GM23338 (cell line): ENCODE results near the gene NUP107. TPM values are rescaled to one million over a fixed set of nuclear protein-coding genes. Genes with fewer than 3 reads are reported as not detected.

ENCODE experiments used
- ATAC-seq: fragments of 200-7000 bp; cut with Tn5 transposase; 3 replicates; pipeline ENCODE4 v1.9.1; 2020
- DNase-seq: peaks from one replicate; pipeline ENCODE4 v3.0.0-alpha.2; 2015; ENCODE audit warnings: low spot score
- H2AFZ ChIP-seq: fragments of 200-600 bp; sonication (generic); 2 replicates; pipeline ENCODE4 v1.8.0; 2016; ENCODE audit warnings: antibody characterized with exemption, mild to moderate bottlenecking, moderate library complexity
- H3F3A ChIP-seq: fragments of 200-600 bp; sonication (generic); replicated peaks from 2 replicates; pipeline ENCODE4 v1.8.0; 2017; ENCODE audit warnings: antibody characterized with exemption, mixed run types, low read depth
- H3K27ac ChIP-seq: fragments of 200-600 bp; sonication (generic); 2 replicates; pipeline ENCODE4 v1.6.1; 2016; ENCODE audit warnings: low read depth
- H3K27me3 ChIP-seq: fragments of 200-600 bp; sonication (generic); 2 replicates; pipeline ENCODE4 v1.8.0; 2016; ENCODE audit warnings: mild to moderate bottlenecking, mixed run types, moderate library complexity; ENCODE audit not compliant: insufficient read depth
- H3K36me3 ChIP-seq: fragments of 200-600 bp; sonication (generic); 2 replicates; pipeline ENCODE4 v1.8.0; 2016; ENCODE audit warnings: mild to moderate bottlenecking; ENCODE audit not compliant: insufficient read depth
- H3K4me1 ChIP-seq: fragments of 200-600 bp; sonication (generic); 2 replicates; pipeline ENCODE4 v1.8.0; 2016; ENCODE audit warnings: mild to moderate bottlenecking, moderate library complexity; ENCODE audit not compliant: insufficient read depth
- H3K4me2 ChIP-seq: fragments of 200-600 bp; sonication (generic); 2 replicates; pipeline ENCODE4 v1.7.1; 2017; ENCODE audit warnings: mixed run types
- H3K4me3 ChIP-seq: fragments of 200-600 bp; sonication (generic); 2 replicates; pipeline ENCODE4 v1.6.1; 2016; ENCODE audit warnings: mixed run types
- H3K79me2 ChIP-seq: fragments of 200-600 bp; sonication (generic); replicated peaks from 2 replicates; pipeline ENCODE4 v1.8.0; 2017; ENCODE audit warnings: mild to moderate bottlenecking; ENCODE audit not compliant: insufficient read depth
- H3K9me2 ChIP-seq: fragments of 200-600 bp; sonication (generic); 2 replicates; pipeline ENCODE4 v1.8.0; 2017; ENCODE audit not compliant: insufficient read depth
- H4K20me1 ChIP-seq: fragments of 200-600 bp; sonication (generic); replicated peaks from 2 replicates; pipeline ENCODE4 v1.8.0; 2017; ENCODE audit warnings: mild to moderate bottlenecking; ENCODE audit not compliant: insufficient read depth
- H3K27ac Mint-ChIP-seq: 2 replicates; pipeline ENCODE4 v1.8.0; 2020; ENCODE audit warnings: inconsistent platforms, mild to moderate bottlenecking, moderate library complexity, mixed read lengths
- H3K27me3 Mint-ChIP-seq: 3 replicates; pipeline ENCODE4 v1.8.0; 2022; ENCODE audit warnings: low read depth, mild to moderate bottlenecking, moderate library complexity, mixed read lengths, inconsistent platforms; ENCODE audit not compliant: insufficient read depth, poor library complexity
- H3K36me3 Mint-ChIP-seq: 3 replicates; pipeline ENCODE4 v1.8.0; 2021; ENCODE audit warnings: low read depth, mild to moderate bottlenecking, inconsistent platforms, moderate library complexity, mixed read lengths
- H3K4me1 Mint-ChIP-seq: 3 replicates; pipeline ENCODE4 v1.8.0; 2020; ENCODE audit warnings: mild to moderate bottlenecking, inconsistent platforms, mixed read lengths
- H3K4me3 Mint-ChIP-seq: 3 replicates; pipeline ENCODE4 v1.8.0; 2021; ENCODE audit warnings: moderate library complexity, mild to moderate bottlenecking, inconsistent platforms, mixed read lengths
- H3K9me3 Mint-ChIP-seq: 3 replicates; pipeline ENCODE4 v1.8.0; 2020; ENCODE audit warnings: moderate library complexity, mild to moderate bottlenecking, inconsistent platforms, mixed read lengths
- CREB1 ChIP-seq: fragments of 250-450 bp; sonication (Bioruptor Pico); IDR thresholded peaks from 2 replicates; pipeline ENCODE4 v1.5.0; 2020; ENCODE audit warnings: low read depth, mild to moderate bottlenecking, moderate library complexity
- EZH2 ChIP-seq: fragments of 200-600 bp; sonication (generic); IDR thresholded peaks from one replicate; pipeline ENCODE4 v1.8.0; 2017; ENCODE audit warnings: antibody characterized with exemption, mild to moderate bottlenecking, low read depth; ENCODE audit not compliant: unreplicated experiment
- EZH2phosphoT487 ChIP-seq: fragments of 200-600 bp; sonication (generic); IDR thresholded peaks from one replicate; pipeline ENCODE4 v1.8.1; 2018; ENCODE audit warnings: antibody characterized with exemption; ENCODE audit not compliant: unreplicated experiment
- JUNB ChIP-seq: IDR thresholded peaks from one replicate; pipeline ENCODE4 v1.6.1; 2016; ENCODE audit warnings: antibody characterized with exemption; ENCODE audit not compliant: unreplicated experiment
- NANOG ChIP-seq: IDR thresholded peaks from 2 replicates; pipeline ENCODE4 v1.6.1; 2016; ENCODE audit warnings: antibody characterized with exemption, borderline replicate concordance
- POLR2AphosphoS5 ChIP-seq: IDR thresholded peaks from 2 replicates; pipeline ENCODE4 v1.6.1; 2016; ENCODE audit warnings: antibody characterized with exemption, low read depth
- STAT1 ChIP-seq: IDR thresholded peaks from one replicate; pipeline ENCODE4 v1.6.1; 2016; ENCODE audit warnings: antibody characterized with exemption; ENCODE audit not compliant: unreplicated experiment
- ZNF114 ChIP-seq: fragments of 250-450 bp; sonication (Bioruptor Pico); IDR thresholded peaks from 2 replicates; pipeline ENCODE4 v1.5.0; 2020; ENCODE audit warnings: mild to moderate bottlenecking, moderate library complexity
- ZNF331 ChIP-seq: fragments of 250-450 bp; sonication (Bioruptor Pico); IDR thresholded peaks from 2 replicates; pipeline ENCODE4 v1.5.0; 2020; ENCODE audit warnings: low read depth, mild to moderate bottlenecking, moderate library complexity
- polyA plus RNA-seq: library from polyadenylated mRNA; unstranded; fragments of >200 nt; fragmentation: Nextera tagmentation; extraction: Ambion mirVana; gene quantifications from 2 replicates; pipeline ENCODE4 v1.2.1, GENCODE V29; 2016
- total RNA-seq: library from RNA; depleted of rRNA; stranded (reverse); fragments of >200 nt; shearing (Covaris generic); gene quantifications from 2 replicates; pipeline ENCODE4 v1.2.3, GENCODE V29; 2014
- TF ChIP-seq, protein P1 (sequence below): IDR thresholded peaks from 2 replicates; pipeline ENCODE4 v1.6.1; 2016; ENCODE audit warnings: antibody characterized with exemption
- TF ChIP-seq, protein P2 (sequence below), 2 experiments: fragments of 200-600 bp in 1 of 2; sonication (generic) in 1 of 2; conservative IDR thresholded peaks; 2 replicates each; pipeline versions ENCODE4 v1.5.1 to v1.6.1; 2016 to 2017; ENCODE audit warnings: antibody characterized with exemption in 2 of 2, low read depth in 2 of 2, mild to moderate bottlenecking in 2 of 2, moderate library complexity in 1 of 2
- TF ChIP-seq, protein P3 (sequence below): fragments of 250-450 bp; sonication (Bioruptor Pico); IDR thresholded peaks from 2 replicates; pipeline ENCODE4 v1.5.0; 2020; ENCODE audit warnings: mild to moderate bottlenecking, moderate library complexity
- TF ChIP-seq, protein P4 (sequence below): IDR thresholded peaks from one replicate; pipeline ENCODE4 v1.6.1; 2018; ENCODE audit warnings: antibody characterized with exemption; ENCODE audit not compliant: unreplicated experiment

NUP107 gene
- total and polyA plus RNA-seq, 2 experiments from 2014 or later, result 123 to 152 TPM

DNA sequence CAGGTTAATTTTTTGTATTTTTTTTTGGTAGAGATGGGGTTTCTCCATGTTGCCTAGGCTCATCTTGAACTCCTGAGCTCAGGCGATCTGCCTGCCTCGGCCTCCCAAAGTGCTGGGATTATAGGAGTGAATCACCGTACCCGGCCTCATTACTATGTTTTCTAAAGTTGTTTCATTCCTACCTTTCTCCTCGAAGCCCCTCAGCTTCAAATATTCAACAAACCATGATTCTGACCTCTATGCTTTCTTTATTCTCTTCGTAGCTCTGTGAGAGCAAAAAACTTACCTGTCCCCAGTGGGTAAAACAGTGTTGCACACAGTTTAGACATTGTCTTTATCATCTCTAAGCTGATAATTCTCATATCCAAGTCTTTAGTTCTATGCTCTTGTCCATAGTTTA, 95.0 kb downstream of the NUP107 start:
- no peak overlapping the region for H3K4me3 ChIP-seq
- H3K4me1 ChIP-seq, result no peaks in the 10 kb centered on the region
- H4K20me1 ChIP-seq, result no peaks in the 10 kb centered on the region
- H3K9me2 ChIP-seq, result no peaks in the 10 kb centered on the region
- H3K27ac Mint-ChIP-seq, result no peak overlapping the region
- H3K4me2 ChIP-seq, result no peak overlapping the region
- H2AFZ ChIP-seq, result no peak overlapping the region
- H3K36me3 ChIP-seq, result no peaks in the 10 kb centered on the region
- no peaks in the 10 kb centered on the region for H3F3A ChIP-seq
- no peak for ATAC-seq
- H3K9me3 Mint-ChIP-seq, result no peaks in the 10 kb centered on the region
- H3K79me2 ChIP-seq, result no peaks in the 10 kb centered on the region
- H3K4me1 Mint-ChIP-seq, result 0 out of 3 replicates have a peak, but pooled peaks cover 2% of the 10 kb centered on the region
- H3K36me3 Mint-ChIP-seq, result no peaks in the 10 kb centered on the region; the same call in 2 of the 3 replicates
- peaks cover 9% of the 10 kb centered on the region for H3K27me3 Mint-ChIP-seq
- H3K4me3 Mint-ChIP-seq, result no peak overlapping the region
- TF ChIP-seq ZNF114 (CRISPR knock-in tag), result no peak
- TF ChIP-seq, protein P1, sequence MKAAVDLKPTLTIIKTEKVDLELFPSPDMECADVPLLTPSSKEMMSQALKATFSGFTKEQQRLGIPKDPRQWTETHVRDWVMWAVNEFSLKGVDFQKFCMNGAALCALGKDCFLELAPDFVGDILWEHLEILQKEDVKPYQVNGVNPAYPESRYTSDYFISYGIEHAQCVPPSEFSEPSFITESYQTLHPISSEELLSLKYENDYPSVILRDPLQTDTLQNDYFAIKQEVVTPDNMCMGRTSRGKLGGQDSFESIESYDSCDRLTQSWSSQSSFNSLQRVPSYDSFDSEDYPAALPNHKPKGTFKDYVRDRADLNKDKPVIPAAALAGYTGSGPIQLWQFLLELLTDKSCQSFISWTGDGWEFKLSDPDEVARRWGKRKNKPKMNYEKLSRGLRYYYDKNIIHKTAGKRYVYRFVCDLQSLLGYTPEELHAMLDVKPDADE, result no peak
- TF ChIP-seq CREB1, result no peak
- TF ChIP-seq NANOG, result no peak
- no peak for TF ChIP-seq STAT1
- TF ChIP-seq ZNF331 (CRISPR knock-in tag), result no peak
- no peak for TF ChIP-seq EZH2phosphoT487
- TF ChIP-seq, protein P2, sequence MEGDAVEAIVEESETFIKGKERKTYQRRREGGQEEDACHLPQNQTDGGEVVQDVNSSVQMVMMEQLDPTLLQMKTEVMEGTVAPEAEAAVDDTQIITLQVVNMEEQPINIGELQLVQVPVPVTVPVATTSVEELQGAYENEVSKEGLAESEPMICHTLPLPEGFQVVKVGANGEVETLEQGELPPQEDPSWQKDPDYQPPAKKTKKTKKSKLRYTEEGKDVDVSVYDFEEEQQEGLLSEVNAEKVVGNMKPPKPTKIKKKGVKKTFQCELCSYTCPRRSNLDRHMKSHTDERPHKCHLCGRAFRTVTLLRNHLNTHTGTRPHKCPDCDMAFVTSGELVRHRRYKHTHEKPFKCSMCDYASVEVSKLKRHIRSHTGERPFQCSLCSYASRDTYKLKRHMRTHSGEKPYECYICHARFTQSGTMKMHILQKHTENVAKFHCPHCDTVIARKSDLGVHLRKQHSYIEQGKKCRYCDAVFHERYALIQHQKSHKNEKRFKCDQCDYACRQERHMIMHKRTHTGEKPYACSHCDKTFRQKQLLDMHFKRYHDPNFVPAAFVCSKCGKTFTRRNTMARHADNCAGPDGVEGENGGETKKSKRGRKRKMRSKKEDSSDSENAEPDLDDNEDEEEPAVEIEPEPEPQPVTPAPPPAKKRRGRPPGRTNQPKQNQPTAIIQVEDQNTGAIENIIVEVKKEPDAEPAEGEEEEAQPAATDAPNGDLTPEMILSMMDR (conservative IDR thresholded peaks at IDR 0.05; ENCODE audit: low read depth in 2 of 2), result no peak
- TF ChIP-seq, protein P3, sequence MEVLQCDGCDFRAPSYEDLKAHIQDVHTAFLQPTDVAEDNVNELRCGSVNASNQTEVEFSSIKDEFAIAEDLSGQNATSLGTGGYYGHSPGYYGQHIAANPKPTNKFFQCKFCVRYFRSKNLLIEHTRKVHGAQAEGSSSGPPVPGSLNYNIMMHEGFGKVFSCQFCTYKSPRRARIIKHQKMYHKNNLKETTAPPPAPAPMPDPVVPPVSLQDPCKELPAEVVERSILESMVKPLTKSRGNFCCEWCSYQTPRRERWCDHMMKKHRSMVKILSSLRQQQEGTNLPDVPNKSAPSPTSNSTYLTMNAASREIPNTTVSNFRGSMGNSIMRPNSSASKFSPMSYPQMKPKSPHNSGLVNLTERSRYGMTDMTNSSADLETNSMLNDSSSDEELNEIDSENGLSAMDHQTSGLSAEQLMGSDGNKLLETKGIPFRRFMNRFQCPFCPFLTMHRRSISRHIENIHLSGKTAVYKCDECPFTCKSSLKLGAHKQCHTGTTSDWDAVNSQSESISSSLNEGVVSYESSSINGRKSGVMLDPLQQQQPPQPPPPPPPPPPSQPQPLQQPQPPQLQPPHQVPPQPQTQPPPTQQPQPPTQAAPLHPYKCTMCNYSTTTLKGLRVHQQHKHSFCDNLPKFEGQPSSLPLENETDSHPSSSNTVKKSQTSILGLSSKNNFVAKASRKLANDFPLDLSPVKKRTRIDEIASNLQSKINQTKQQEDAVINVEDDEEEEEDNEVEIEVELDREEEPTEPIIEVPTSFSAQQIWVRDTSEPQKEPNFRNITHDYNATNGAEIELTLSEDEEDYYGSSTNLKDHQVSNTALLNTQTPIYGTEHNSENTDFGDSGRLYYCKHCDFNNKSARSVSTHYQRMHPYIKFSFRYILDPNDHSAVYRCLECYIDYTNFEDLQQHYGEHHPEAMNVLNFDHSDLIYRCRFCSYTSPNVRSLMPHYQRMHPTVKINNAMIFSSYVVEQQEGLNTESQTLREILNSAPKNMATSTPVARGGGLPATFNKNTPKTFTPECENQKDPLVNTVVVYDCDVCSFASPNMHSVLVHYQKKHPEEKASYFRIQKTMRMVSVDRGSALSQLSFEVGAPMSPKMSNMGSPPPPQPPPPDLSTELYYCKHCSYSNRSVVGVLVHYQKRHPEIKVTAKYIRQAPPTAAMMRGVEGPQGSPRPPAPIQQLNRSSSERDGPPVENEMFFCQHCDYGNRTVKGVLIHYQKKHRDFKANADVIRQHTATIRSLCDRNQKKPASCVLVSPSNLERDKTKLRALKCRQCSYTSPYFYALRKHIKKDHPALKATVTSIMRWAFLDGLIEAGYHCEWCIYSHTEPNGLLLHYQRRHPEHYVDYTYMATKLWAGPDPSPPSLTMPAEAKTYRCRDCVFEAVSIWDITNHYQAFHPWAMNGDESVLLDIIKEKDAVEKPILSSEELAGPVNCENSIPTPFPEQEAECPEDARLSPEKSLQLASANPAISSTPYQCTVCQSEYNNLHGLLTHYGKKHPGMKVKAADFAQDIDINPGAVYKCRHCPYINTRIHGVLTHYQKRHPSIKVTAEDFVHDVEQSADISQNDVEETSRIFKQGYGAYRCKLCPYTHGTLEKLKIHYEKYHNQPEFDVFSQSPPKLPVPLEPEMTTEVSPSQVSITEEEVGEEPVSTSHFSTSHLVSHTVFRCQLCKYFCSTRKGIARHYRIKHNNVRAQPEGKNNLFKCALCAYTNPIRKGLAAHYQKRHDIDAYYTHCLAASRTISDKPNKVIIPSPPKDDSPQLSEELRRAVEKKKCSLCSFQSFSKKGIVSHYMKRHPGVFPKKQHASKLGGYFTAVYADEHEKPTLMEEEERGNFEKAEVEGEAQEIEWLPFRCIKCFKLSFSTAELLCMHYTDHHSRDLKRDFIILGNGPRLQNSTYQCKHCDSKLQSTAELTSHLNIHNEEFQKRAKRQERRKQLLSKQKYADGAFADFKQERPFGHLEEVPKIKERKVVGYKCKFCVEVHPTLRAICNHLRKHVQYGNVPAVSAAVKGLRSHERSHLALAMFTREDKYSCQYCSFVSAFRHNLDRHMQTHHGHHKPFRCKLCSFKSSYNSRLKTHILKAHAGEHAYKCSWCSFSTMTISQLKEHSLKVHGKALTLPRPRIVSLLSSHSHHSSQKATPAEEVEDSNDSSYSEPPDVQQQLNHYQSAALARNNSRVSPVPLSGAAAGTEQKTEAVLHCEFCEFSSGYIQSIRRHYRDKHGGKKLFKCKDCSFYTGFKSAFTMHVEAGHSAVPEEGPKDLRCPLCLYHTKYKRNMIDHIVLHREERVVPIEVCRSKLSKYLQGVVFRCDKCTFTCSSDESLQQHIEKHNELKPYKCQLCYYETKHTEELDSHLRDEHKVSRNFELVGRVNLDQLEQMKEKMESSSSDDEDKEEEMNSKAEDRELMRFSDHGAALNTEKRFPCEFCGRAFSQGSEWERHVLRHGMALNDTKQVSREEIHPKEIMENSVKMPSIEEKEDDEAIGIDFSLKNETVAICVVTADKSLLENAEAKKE (CRISPR knock-in tag), result no peak
- TF ChIP-seq, protein P4, sequence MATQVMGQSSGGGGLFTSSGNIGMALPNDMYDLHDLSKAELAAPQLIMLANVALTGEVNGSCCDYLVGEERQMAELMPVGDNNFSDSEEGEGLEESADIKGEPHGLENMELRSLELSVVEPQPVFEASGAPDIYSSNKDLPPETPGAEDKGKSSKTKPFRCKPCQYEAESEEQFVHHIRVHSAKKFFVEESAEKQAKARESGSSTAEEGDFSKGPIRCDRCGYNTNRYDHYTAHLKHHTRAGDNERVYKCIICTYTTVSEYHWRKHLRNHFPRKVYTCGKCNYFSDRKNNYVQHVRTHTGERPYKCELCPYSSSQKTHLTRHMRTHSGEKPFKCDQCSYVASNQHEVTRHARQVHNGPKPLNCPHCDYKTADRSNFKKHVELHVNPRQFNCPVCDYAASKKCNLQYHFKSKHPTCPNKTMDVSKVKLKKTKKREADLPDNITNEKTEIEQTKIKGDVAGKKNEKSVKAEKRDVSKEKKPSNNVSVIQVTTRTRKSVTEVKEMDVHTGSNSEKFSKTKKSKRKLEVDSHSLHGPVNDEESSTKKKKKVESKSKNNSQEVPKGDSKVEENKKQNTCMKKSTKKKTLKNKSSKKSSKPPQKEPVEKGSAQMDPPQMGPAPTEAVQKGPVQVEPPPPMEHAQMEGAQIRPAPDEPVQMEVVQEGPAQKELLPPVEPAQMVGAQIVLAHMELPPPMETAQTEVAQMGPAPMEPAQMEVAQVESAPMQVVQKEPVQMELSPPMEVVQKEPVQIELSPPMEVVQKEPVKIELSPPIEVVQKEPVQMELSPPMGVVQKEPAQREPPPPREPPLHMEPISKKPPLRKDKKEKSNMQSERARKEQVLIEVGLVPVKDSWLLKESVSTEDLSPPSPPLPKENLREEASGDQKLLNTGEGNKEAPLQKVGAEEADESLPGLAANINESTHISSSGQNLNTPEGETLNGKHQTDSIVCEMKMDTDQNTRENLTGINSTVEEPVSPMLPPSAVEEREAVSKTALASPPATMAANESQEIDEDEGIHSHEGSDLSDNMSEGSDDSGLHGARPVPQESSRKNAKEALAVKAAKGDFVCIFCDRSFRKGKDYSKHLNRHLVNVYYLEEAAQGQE, result no peak
- TF ChIP-seq EZH2, result no peak
- no peak for TF ChIP-seq JUNB
- TF ChIP-seq POLR2AphosphoS5, result no peak
- no peaks in the 10 kb centered on the region for H3K27me3 ChIP-seq
- H3K27ac ChIP-seq, result no peak overlapping the region
- DNase-seq, result no peak
